GM23338 (cell line): ENCODE measurements around the gene PLBD2. TPM values are rescaled to one million over a fixed set of nuclear protein-coding genes. Genes with fewer than 3 reads are reported as not detected.

Source experiments
- ATAC-seq: fragments of 200-7000 bp; cut with Tn5 transposase; 3 replicates; pipeline ENCODE4 v1.9.1; 2020
- DNase-seq: peaks from one replicate; pipeline ENCODE4 v3.0.0-alpha.2; 2015; ENCODE audit warnings: low spot score
- H2AFZ ChIP-seq: fragments of 200-600 bp; sonication (generic); 2 replicates; pipeline ENCODE4 v1.8.0; 2016; ENCODE audit warnings: antibody characterized with exemption, mild to moderate bottlenecking, moderate library complexity
- H3F3A ChIP-seq: fragments of 200-600 bp; sonication (generic); replicated peaks from 2 replicates; pipeline ENCODE4 v1.8.0; 2017; ENCODE audit warnings: antibody characterized with exemption, mixed run types, low read depth
- H3K27ac ChIP-seq: fragments of 200-600 bp; sonication (generic); 2 replicates; pipeline ENCODE4 v1.6.1; 2016; ENCODE audit warnings: low read depth
- H3K27me3 ChIP-seq: fragments of 200-600 bp; sonication (generic); 2 replicates; pipeline ENCODE4 v1.8.0; 2016; ENCODE audit warnings: mild to moderate bottlenecking, mixed run types, moderate library complexity; ENCODE audit not compliant: insufficient read depth
- H3K36me3 ChIP-seq: fragments of 200-600 bp; sonication (generic); 2 replicates; pipeline ENCODE4 v1.8.0; 2016; ENCODE audit warnings: mild to moderate bottlenecking; ENCODE audit not compliant: insufficient read depth
- H3K4me1 ChIP-seq: fragments of 200-600 bp; sonication (generic); 2 replicates; pipeline ENCODE4 v1.8.0; 2016; ENCODE audit warnings: mild to moderate bottlenecking, moderate library complexity; ENCODE audit not compliant: insufficient read depth
- H3K4me2 ChIP-seq: fragments of 200-600 bp; sonication (generic); 2 replicates; pipeline ENCODE4 v1.7.1; 2017; ENCODE audit warnings: mixed run types
- H3K4me3 ChIP-seq: fragments of 200-600 bp; sonication (generic); 2 replicates; pipeline ENCODE4 v1.6.1; 2016; ENCODE audit warnings: mixed run types
- H3K79me2 ChIP-seq: fragments of 200-600 bp; sonication (generic); replicated peaks from 2 replicates; pipeline ENCODE4 v1.8.0; 2017; ENCODE audit warnings: mild to moderate bottlenecking; ENCODE audit not compliant: insufficient read depth
- H3K9me2 ChIP-seq: fragments of 200-600 bp; sonication (generic); 2 replicates; pipeline ENCODE4 v1.8.0; 2017; ENCODE audit not compliant: insufficient read depth
- H4K20me1 ChIP-seq: fragments of 200-600 bp; sonication (generic); replicated peaks from 2 replicates; pipeline ENCODE4 v1.8.0; 2017; ENCODE audit warnings: mild to moderate bottlenecking; ENCODE audit not compliant: insufficient read depth
- H3K27ac Mint-ChIP-seq: 2 replicates; pipeline ENCODE4 v1.8.0; 2020; ENCODE audit warnings: inconsistent platforms, mild to moderate bottlenecking, moderate library complexity, mixed read lengths
- H3K27me3 Mint-ChIP-seq: 3 replicates; pipeline ENCODE4 v1.8.0; 2022; ENCODE audit warnings: low read depth, mild to moderate bottlenecking, moderate library complexity, mixed read lengths, inconsistent platforms; ENCODE audit not compliant: insufficient read depth, poor library complexity
- H3K36me3 Mint-ChIP-seq: 3 replicates; pipeline ENCODE4 v1.8.0; 2021; ENCODE audit warnings: low read depth, mild to moderate bottlenecking, inconsistent platforms, moderate library complexity, mixed read lengths
- H3K4me1 Mint-ChIP-seq: 3 replicates; pipeline ENCODE4 v1.8.0; 2020; ENCODE audit warnings: mild to moderate bottlenecking, inconsistent platforms, mixed read lengths
- H3K4me3 Mint-ChIP-seq: 3 replicates; pipeline ENCODE4 v1.8.0; 2021; ENCODE audit warnings: moderate library complexity, mild to moderate bottlenecking, inconsistent platforms, mixed read lengths
- H3K9me3 Mint-ChIP-seq: 3 replicates; pipeline ENCODE4 v1.8.0; 2020; ENCODE audit warnings: moderate library complexity, mild to moderate bottlenecking, inconsistent platforms, mixed read lengths
- CREB1 ChIP-seq: fragments of 250-450 bp; sonication (Bioruptor Pico); IDR thresholded peaks from 2 replicates; pipeline ENCODE4 v1.5.0; 2020; ENCODE audit warnings: low read depth, mild to moderate bottlenecking, moderate library complexity
- ETS1 ChIP-seq: IDR thresholded peaks from 2 replicates; pipeline ENCODE4 v1.6.1; 2016; ENCODE audit warnings: antibody characterized with exemption
- EZH2 ChIP-seq: fragments of 200-600 bp; sonication (generic); IDR thresholded peaks from one replicate; pipeline ENCODE4 v1.8.0; 2017; ENCODE audit warnings: antibody characterized with exemption, mild to moderate bottlenecking, low read depth; ENCODE audit not compliant: unreplicated experiment
- EZH2phosphoT487 ChIP-seq: fragments of 200-600 bp; sonication (generic); IDR thresholded peaks from one replicate; pipeline ENCODE4 v1.8.1; 2018; ENCODE audit warnings: antibody characterized with exemption; ENCODE audit not compliant: unreplicated experiment
- JUNB ChIP-seq: IDR thresholded peaks from one replicate; pipeline ENCODE4 v1.6.1; 2016; ENCODE audit warnings: antibody characterized with exemption; ENCODE audit not compliant: unreplicated experiment
- NANOG ChIP-seq: IDR thresholded peaks from 2 replicates; pipeline ENCODE4 v1.6.1; 2016; ENCODE audit warnings: antibody characterized with exemption, borderline replicate concordance
- POLR2AphosphoS5 ChIP-seq: IDR thresholded peaks from 2 replicates; pipeline ENCODE4 v1.6.1; 2016; ENCODE audit warnings: antibody characterized with exemption, low read depth
- REST ChIP-seq: IDR thresholded peaks from one replicate; pipeline ENCODE4 v1.6.1; 2018; ENCODE audit warnings: antibody characterized with exemption; ENCODE audit not compliant: unreplicated experiment
- STAT1 ChIP-seq: IDR thresholded peaks from one replicate; pipeline ENCODE4 v1.6.1; 2016; ENCODE audit warnings: antibody characterized with exemption; ENCODE audit not compliant: unreplicated experiment
- ZNF114 ChIP-seq: fragments of 250-450 bp; sonication (Bioruptor Pico); IDR thresholded peaks from 2 replicates; pipeline ENCODE4 v1.5.0; 2020; ENCODE audit warnings: mild to moderate bottlenecking, moderate library complexity
- ZNF331 ChIP-seq: fragments of 250-450 bp; sonication (Bioruptor Pico); IDR thresholded peaks from 2 replicates; pipeline ENCODE4 v1.5.0; 2020; ENCODE audit warnings: low read depth, mild to moderate bottlenecking, moderate library complexity
- polyA plus RNA-seq: library from polyadenylated mRNA; unstranded; fragments of >200 nt; fragmentation: Nextera tagmentation; extraction: Ambion mirVana; gene quantifications from 2 replicates; pipeline ENCODE4 v1.2.1, GENCODE V29; 2016
- total RNA-seq: library from RNA; depleted of rRNA; stranded (reverse); fragments of >200 nt; shearing (Covaris generic); gene quantifications from 2 replicates; pipeline ENCODE4 v1.2.3, GENCODE V29; 2014
- TF ChIP-seq, protein P1 (sequence below), 2 experiments: fragments of 200-600 bp in 1 of 2; sonication (generic) in 1 of 2; conservative IDR thresholded peaks; 2 replicates each; pipeline versions ENCODE4 v1.5.1 to v1.6.1; 2016 to 2017; ENCODE audit warnings: antibody characterized with exemption in 2 of 2, low read depth in 2 of 2, mild to moderate bottlenecking in 2 of 2, moderate library complexity in 1 of 2

The PLBD2 gene
- total and polyA plus RNA-seq, 2 experiments from 2014 or later = 10.2 to 37.1 TPM

DNA sequence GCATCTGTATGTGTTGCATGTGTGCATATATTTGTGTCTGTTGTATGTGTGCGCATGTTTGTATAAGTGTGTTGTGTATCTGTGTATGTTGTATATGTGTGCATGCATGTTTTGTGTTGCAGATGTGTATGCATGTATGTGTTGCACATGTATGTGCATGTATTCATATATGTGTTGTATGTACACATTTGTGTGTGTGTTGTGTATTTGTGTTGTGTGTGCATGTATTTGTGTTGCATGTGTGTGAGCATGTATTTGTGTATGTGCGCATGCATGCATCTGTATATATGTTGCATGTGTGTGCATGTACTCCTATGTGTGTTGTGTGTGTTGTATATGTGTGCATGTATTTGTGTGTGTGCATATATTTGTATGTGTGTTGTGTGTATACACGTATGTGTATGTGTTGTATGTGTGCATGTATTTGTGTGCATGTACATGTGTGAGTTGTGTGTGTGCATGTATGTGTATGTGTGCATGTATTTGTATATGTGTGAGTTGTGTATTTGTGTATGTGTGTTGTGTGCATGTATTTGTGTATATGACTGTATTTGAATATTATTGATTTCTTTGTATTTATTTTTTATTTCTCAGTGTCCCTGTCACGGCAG, 40.2 kb upstream of the PLBD2 start (continued):
- TF ChIP-seq REST (no peak), ZNF331 (CRISPR knock-in tag) (no peak), ETS1 (no peak), JUNB (no peak), ZNF114 (no peak), POLR2AphosphoS5 (no peak), STAT1 (no peak), NANOG (no peak)
- TF ChIP-seq, protein P1, sequence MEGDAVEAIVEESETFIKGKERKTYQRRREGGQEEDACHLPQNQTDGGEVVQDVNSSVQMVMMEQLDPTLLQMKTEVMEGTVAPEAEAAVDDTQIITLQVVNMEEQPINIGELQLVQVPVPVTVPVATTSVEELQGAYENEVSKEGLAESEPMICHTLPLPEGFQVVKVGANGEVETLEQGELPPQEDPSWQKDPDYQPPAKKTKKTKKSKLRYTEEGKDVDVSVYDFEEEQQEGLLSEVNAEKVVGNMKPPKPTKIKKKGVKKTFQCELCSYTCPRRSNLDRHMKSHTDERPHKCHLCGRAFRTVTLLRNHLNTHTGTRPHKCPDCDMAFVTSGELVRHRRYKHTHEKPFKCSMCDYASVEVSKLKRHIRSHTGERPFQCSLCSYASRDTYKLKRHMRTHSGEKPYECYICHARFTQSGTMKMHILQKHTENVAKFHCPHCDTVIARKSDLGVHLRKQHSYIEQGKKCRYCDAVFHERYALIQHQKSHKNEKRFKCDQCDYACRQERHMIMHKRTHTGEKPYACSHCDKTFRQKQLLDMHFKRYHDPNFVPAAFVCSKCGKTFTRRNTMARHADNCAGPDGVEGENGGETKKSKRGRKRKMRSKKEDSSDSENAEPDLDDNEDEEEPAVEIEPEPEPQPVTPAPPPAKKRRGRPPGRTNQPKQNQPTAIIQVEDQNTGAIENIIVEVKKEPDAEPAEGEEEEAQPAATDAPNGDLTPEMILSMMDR (conservative IDR thresholded peaks at IDR 0.05; ENCODE audit: low read depth in 2 of 2) = no peak

GRCh38 chr12:113318900-113319628, 39.3 kb upstream of the PLBD2 start:
- Histone ChIP-seq H3K4me2 (no peak overlapping the region), H3K4me1 (no peaks in the 10 kb centered on the region), H2AFZ (no peak overlapping the region), H3F3A (peaks cover 8% of the 10 kb centered on the region), H4K20me1 (no peaks in the 10 kb centered on the region), H3K27me3 (no peaks in the 10 kb centered on the region), H3K36me3 (no peaks in the 10 kb centered on the region; the same call in 1 of the 2 replicates), H3K27ac (no peak overlapping the region), H3K4me3 (no peak overlapping the region), H3K9me2 (no peaks in the 10 kb centered on the region), H3K79me2 (no peaks in the 10 kb centered on the region)
- H3K4me3 Mint-ChIP-seq = no peak overlapping the region
- DNase-seq (no peak), ATAC-seq (no peak; the same call in 2 of the 3 replicates)
- no peaks in the 10 kb centered on the region for H3K9me3 Mint-ChIP-seq
- H3K4me1 Mint-ChIP-seq = peaks cover 5% of the 10 kb centered on the region; the same call in 2 of the 3 replicates
- peaks cover 2% of the 10 kb centered on the region for H3K27me3 Mint-ChIP-seq
- H3K36me3 Mint-ChIP-seq = peaks cover 23% of the 10 kb centered on the region
- no peak overlapping the region for H3K27ac Mint-ChIP-seq
- TF ChIP-seq, protein P1 (conservative IDR thresholded peaks at IDR 0.05; ENCODE audit: low read depth in 2 of 2) = no peak
- TF ChIP-seq NANOG (no peak), JUNB (no peak), EZH2phosphoT487 (no peak), ETS1 (no peak), EZH2 (no peak), CREB1 (no peak)
